ENCODE results near the gene ST8SIA4.

GRCh38 chr5:100889896-100890295, 13.2 kb downstream of the ST8SIA4 start:
- TF ChIP-seq ELF1 (IDR thresholded peaks at IDR 0.05; ENCODE audit: borderline replicate concordance, low read depth), result no peak
- no peak for TF ChIP-seq CTCF (IDR thresholded peaks at IDR 0.05 in 2 of 3, conservative IDR thresholded peaks at IDR 0.05 in 1 of 3; ENCODE audit: borderline replicate concordance in 1 of 3, insufficient read depth in 1 of 3, low read depth in 2 of 3, low read length in 2 of 3)
- TF ChIP-seq EZH2 (IDR thresholded peaks at IDR 0.05), result no peak
- TF ChIP-seq MAX (IDR thresholded peaks at IDR 0.05), result no peak
- no peak for TF ChIP-seq POLR2AphosphoS5 (IDR thresholded peaks at IDR 0.05; ENCODE audit: low read depth, low read length)
